Stomach (tissue), 4 donors: Measurements from ENCODE around the gene SLC39A8.

ENCODE experiments used
- POLR2A ChIP-seq, 4 donors: fragments of 450-650 bp; IDR thresholded peaks; one replicate each; pipeline ENCODE4 v1.6.1; 2016; ENCODE audit warnings: antibody characterized with exemption in 4 of 4, control low read depth in 2 of 4, mild to moderate bottlenecking in 1 of 4, moderate library complexity in 1 of 4
- POLR2AphosphoS5 ChIP-seq, 3 donors: sonication (generic); formaldehyde crosslinking; IDR thresholded peaks; one replicate each; pipeline ENCODE4 v1.6.1; 2016; ENCODE audit warnings: antibody characterized with exemption in 3 of 3
- TF ChIP-seq, protein P1 (sequence below), 7 experiments: fragments of 450-650 bp in 4 of 7; fragments of 200-600 bp in 3 of 7; sonication (generic) in 3 of 7; IDR thresholded peaks; one replicate each; pipeline ENCODE4 v1.5.1; 2016 to 2019; ENCODE audit warnings: antibody characterized with exemption in 7 of 7, control low read depth in 2 of 7, mild to moderate bottlenecking in 1 of 7

- TF ChIP-seq, protein P1, sequence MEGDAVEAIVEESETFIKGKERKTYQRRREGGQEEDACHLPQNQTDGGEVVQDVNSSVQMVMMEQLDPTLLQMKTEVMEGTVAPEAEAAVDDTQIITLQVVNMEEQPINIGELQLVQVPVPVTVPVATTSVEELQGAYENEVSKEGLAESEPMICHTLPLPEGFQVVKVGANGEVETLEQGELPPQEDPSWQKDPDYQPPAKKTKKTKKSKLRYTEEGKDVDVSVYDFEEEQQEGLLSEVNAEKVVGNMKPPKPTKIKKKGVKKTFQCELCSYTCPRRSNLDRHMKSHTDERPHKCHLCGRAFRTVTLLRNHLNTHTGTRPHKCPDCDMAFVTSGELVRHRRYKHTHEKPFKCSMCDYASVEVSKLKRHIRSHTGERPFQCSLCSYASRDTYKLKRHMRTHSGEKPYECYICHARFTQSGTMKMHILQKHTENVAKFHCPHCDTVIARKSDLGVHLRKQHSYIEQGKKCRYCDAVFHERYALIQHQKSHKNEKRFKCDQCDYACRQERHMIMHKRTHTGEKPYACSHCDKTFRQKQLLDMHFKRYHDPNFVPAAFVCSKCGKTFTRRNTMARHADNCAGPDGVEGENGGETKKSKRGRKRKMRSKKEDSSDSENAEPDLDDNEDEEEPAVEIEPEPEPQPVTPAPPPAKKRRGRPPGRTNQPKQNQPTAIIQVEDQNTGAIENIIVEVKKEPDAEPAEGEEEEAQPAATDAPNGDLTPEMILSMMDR (IDR thresholded peaks at IDR 0.05): no peak
- no peak for TF ChIP-seq POLR2A (IDR thresholded peaks at IDR 0.05)
- no peak for TF ChIP-seq POLR2AphosphoS5 (IDR thresholded peaks at IDR 0.05)
These were observed 45.2 kb upstream of the SLC39A8 start for GRCh38 chr4:102390438-102390837.
